Lower leg skin (tissue), 3 donors: ENCODE measurements around the gene FILIP1L.
"Not testable (repeated sequence)": the region's sequence is repeated elsewhere in the genome, so short reads cannot be mapped to it uniquely, and the experiment has no call there.

Experiments used
- POLR2A ChIP-seq, 2 donors: fragments of 450-650 bp; IDR thresholded peaks; one replicate each; pipeline ENCODE4 v1.6.1; 2016 to 2017; ENCODE audit warnings: antibody characterized with exemption in 2 of 2, mild to moderate bottlenecking in 1 of 2, moderate library complexity in 1 of 2
- TF ChIP-seq, protein P1 (sequence below), 3 donors: fragments of 450-650 bp; IDR thresholded peaks; one replicate each; pipeline ENCODE4 v1.5.1; 2016; ENCODE audit warnings: antibody characterized with exemption in 3 of 3, mild to moderate bottlenecking in 3 of 3, moderate library complexity in 2 of 3

DNA sequence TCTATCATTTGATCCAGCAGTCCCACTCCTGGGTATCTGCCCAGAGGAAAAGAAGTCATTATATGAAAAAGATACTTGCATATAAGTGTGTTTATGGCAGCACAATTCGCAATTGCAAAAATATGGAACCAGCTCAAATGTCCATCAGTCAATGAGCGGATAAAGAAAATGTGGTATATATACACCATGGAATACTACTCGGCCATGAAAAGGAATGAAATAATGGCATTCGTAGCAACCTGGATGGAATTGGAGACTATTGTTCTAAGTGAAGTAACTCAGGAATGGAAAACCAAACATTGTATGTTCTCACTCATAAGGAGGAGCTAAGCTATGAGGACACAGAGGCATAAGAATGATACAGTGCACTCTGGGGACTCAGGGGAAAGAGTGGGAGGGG lies 272.4 kb downstream of the FILIP1L start:
- TF ChIP-seq, protein P1, sequence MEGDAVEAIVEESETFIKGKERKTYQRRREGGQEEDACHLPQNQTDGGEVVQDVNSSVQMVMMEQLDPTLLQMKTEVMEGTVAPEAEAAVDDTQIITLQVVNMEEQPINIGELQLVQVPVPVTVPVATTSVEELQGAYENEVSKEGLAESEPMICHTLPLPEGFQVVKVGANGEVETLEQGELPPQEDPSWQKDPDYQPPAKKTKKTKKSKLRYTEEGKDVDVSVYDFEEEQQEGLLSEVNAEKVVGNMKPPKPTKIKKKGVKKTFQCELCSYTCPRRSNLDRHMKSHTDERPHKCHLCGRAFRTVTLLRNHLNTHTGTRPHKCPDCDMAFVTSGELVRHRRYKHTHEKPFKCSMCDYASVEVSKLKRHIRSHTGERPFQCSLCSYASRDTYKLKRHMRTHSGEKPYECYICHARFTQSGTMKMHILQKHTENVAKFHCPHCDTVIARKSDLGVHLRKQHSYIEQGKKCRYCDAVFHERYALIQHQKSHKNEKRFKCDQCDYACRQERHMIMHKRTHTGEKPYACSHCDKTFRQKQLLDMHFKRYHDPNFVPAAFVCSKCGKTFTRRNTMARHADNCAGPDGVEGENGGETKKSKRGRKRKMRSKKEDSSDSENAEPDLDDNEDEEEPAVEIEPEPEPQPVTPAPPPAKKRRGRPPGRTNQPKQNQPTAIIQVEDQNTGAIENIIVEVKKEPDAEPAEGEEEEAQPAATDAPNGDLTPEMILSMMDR (IDR thresholded peaks at IDR 0.05): not testable (repeated sequence)
- TF ChIP-seq POLR2A (IDR thresholded peaks at IDR 0.05): not testable (repeated sequence)
